GM18519 (cell line): ENCODE data around the gene ZNF423.

Source experiments
- ATAC-seq: cut with Tn5 transposase; IDR thresholded peaks from one replicate; pipeline ENCODE4 v1.9.1; 2021; ENCODE audit warnings: mild to moderate bottlenecking, moderate library complexity; ENCODE audit not compliant: unreplicated experiment, low FRiP score

ZNF423 gene

GRCh38 chr16:49617710-49618330 lies 238.1 kb downstream of the ZNF423 start:
- no peak for ATAC-seq

GRCh38 chr16:49617016-49617629 lies 238.8 kb downstream of the ZNF423 start:
- no peak for ATAC-seq

- ATAC-seq = no peak
These were observed 240.3 kb downstream of the ZNF423 start for GRCh38 chr16:49615576-49615975.

GRCh38 chr16:49610983-49611382 lies 244.9 kb downstream of the ZNF423 start:
- no peak for ATAC-seq

GRCh38 chr16:49608779-49609178 lies 247.1 kb downstream of the ZNF423 start:
- ATAC-seq = no peak

GRCh38 chr16:49608098-49608497 lies 247.8 kb downstream of the ZNF423 start:
- no peak for ATAC-seq

GRCh38 chr16:49605536-49606254 lies 250.2 kb downstream of the ZNF423 start:
- no peak for ATAC-seq

GRCh38 chr16:49604602-49605001 lies 251.3 kb downstream of the ZNF423 start:
- ATAC-seq = no peak

GRCh38 chr16:49603956-49604355 lies 252.0 kb downstream of the ZNF423 start:
- ATAC-seq = no peak

GRCh38 chr16:49602976-49603310 lies 253.0 kb downstream of the ZNF423 start:
- ATAC-seq = no peak

- no peak for ATAC-seq
These were observed 253.5 kb downstream of the ZNF423 start for GRCh38 chr16:49602201-49602975.

GRCh38 chr16:49601576-49601975 lies 254.3 kb downstream of the ZNF423 start:
- ATAC-seq = no peak

GRCh38 chr16:49600976-49601375 lies 254.9 kb downstream of the ZNF423 start:
- no peak for ATAC-seq

GRCh38 chr16:49600536-49600935 lies 255.4 kb downstream of the ZNF423 start:
- ATAC-seq = no peak

- no peak for ATAC-seq
These were observed 256.2 kb downstream of the ZNF423 start for GRCh38 chr16:49599704-49600103.

- ATAC-seq = no peak
These were observed 256.6 kb downstream of the ZNF423 start for GRCh38 chr16:49599281-49599680.

- no peak for ATAC-seq
These were observed 257.3 kb downstream of the ZNF423 start for GRCh38 chr16:49598383-49599170.

GRCh38 chr16:49597796-49598195 lies 258.1 kb downstream of the ZNF423 start:
- no peak for ATAC-seq

GRCh38 chr16:49596648-49597291 lies 259.1 kb downstream of the ZNF423 start:
- ATAC-seq = no peak

GRCh38 chr16:49596068-49596467 lies 259.8 kb downstream of the ZNF423 start:
- no peak for ATAC-seq
